Thoracic aorta (tissue), 2 donors: Measurements from ENCODE around the gene PXYLP1. TPM values are rescaled to one million over a fixed set of nuclear protein-coding genes. Genes with fewer than 3 reads are reported as not detected.
"Not testable (repeated sequence)": the region's sequence is repeated elsewhere in the genome, so short reads cannot be mapped to it uniquely, and the experiment has no call there.

Experiments used
- ATAC-seq: fragments of 150-250 bp; one replicate; pipeline ENCODE4 v1.8.0; 2017; ENCODE audit warnings: low read depth; ENCODE audit not compliant: insufficient number of reproducible peaks, low FRiP score
- DNase-seq: peaks from one replicate; pipeline ENCODE4 v3.0.0-alpha.2; 2020; ENCODE audit warnings: low spot score
- H3K27ac ChIP-seq, 2 donors: fragments of 200-600 bp; sonication (generic); 1 replicate in 1 of 2; 2 replicates in 1 of 2; pipeline ENCODE4 v1.5.1; 2016; ENCODE audit warnings: mild to moderate bottlenecking in 2 of 2, moderate library complexity in 2 of 2
- H3K27me3 ChIP-seq: fragments of 200-600 bp; sonication (generic); replicated peaks from 2 replicates; pipeline ENCODE4 v1.6.0; 2016; ENCODE audit warnings: mild to moderate bottlenecking; ENCODE audit not compliant: insufficient read depth
- H3K36me3 ChIP-seq: fragments of 200-600 bp; sonication (generic); one replicate; pipeline ENCODE4 v1.5.1; 2016
- H3K4me1 ChIP-seq, 2 donors: fragments of 200-600 bp; sonication (generic); 1 replicate in 1 of 2; 2 replicates in 1 of 2; pipeline versions ENCODE4 v1.5.1 to v1.6.0; 2016; ENCODE audit warnings: low read depth in 2 of 2, mild to moderate bottlenecking in 1 of 2; ENCODE audit not compliant: control insufficient read depth in 1 of 2
- H3K4me3 ChIP-seq: fragments of 200-600 bp; sonication (generic); 2 replicates; pipeline ENCODE4 v1.5.1; 2016; ENCODE audit warnings: mild to moderate bottlenecking
- H3K9me3 ChIP-seq: fragments of 200-600 bp; sonication (generic); 2 replicates; pipeline ENCODE4 v1.5.1; 2016
- total RNA-seq, 2 donors: library from RNA; depleted of rRNA; stranded (reverse); fragments of >200 nt; gene quantifications; one replicate each; pipeline versions ENCODE4 v1.1.0 to v1.2.3, GENCODE V29; 2016
- TF ChIP-seq, protein P1 (sequence below): fragments of 200-600 bp; sonication (generic); IDR thresholded peaks from one replicate; pipeline ENCODE4 v1.5.1; 2019; ENCODE audit warnings: antibody characterized with exemption

PXYLP1 gene
- total RNA-seq, 2 donors from 2014 or later: 15.2 to 23.2 TPM

DNA sequence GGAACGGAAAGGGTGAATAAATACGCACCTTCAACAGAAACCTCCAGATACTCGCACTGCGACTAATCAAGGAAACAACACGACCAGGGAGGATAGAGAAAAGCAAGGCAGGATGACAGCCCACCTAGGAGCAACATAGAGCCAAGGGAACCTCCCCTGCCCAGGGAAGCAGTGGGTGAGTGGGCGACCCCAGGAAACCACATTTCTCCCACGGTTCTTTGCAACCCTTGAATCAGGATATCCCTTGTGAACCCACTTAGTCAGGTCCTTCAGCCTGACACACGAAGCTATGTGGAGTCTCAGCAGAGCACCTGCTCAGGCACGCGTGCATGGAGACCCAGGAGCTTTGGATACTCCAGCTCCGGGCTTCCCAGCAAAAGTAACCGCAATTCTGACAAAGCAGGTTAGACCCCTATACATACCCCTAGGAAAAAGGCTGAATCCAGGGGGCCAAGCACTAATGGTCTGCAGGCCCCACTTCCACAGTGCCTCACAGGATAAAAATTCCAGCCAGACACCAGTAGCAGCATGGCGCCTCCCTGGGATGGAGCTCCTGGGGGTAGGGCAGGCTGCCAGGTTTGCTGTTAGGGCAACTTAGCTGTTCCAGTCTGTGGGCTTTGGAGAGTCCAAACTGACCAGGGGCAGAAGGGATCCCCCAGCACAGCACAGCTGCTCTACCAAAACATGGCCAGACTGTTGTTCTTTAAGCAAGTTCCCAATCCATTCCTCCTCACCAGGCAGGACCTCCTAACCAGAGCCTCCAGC, 38.4 kb upstream of the PXYLP1 start:
- Histone ChIP-seq H3K36me3 (no peaks in the 10 kb centered on the region), H3K9me3 (no peaks in the 10 kb centered on the region), H3K4me3 (no peak overlapping the region), H3K4me1 (no peaks in the 10 kb centered on the region), H3K27ac (no peak overlapping the region), H3K27me3 (no peaks in the 10 kb centered on the region)
- no peak for ATAC-seq
- DNase-seq: no peak
- TF ChIP-seq, protein P1, sequence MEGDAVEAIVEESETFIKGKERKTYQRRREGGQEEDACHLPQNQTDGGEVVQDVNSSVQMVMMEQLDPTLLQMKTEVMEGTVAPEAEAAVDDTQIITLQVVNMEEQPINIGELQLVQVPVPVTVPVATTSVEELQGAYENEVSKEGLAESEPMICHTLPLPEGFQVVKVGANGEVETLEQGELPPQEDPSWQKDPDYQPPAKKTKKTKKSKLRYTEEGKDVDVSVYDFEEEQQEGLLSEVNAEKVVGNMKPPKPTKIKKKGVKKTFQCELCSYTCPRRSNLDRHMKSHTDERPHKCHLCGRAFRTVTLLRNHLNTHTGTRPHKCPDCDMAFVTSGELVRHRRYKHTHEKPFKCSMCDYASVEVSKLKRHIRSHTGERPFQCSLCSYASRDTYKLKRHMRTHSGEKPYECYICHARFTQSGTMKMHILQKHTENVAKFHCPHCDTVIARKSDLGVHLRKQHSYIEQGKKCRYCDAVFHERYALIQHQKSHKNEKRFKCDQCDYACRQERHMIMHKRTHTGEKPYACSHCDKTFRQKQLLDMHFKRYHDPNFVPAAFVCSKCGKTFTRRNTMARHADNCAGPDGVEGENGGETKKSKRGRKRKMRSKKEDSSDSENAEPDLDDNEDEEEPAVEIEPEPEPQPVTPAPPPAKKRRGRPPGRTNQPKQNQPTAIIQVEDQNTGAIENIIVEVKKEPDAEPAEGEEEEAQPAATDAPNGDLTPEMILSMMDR: no peak

DNA sequence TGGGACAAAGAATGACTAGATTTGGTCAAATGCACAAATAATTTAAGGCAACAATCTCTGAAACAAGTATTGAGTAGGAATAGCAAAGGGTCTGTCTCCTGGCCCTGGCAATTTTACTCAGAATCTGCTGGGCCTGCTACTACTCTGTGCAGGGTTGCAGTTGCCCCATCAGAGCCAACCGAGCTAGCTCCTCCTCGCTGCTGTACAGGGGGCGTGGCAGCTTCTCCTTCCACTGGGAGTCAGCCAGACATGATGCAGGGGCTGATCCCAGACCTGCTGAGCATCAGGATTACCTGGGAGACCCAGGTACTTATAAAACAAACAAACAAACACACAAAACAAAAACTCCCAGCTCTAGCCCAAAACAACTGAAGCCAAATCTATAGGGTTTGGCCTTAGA, 30.5 kb upstream of the PXYLP1 start:
- no peak overlapping the region for H3K27ac ChIP-seq
- TF ChIP-seq, protein P1: no peak
- no peaks in the 10 kb centered on the region for H3K9me3 ChIP-seq
- H3K4me3 ChIP-seq: no peak overlapping the region
- no peaks in the 10 kb centered on the region for H3K4me1 ChIP-seq
- no peak for DNase-seq
- ATAC-seq: no peak
- H3K27me3 ChIP-seq: no peaks in the 10 kb centered on the region
- H3K36me3 ChIP-seq: no peaks in the 10 kb centered on the region

DNA sequence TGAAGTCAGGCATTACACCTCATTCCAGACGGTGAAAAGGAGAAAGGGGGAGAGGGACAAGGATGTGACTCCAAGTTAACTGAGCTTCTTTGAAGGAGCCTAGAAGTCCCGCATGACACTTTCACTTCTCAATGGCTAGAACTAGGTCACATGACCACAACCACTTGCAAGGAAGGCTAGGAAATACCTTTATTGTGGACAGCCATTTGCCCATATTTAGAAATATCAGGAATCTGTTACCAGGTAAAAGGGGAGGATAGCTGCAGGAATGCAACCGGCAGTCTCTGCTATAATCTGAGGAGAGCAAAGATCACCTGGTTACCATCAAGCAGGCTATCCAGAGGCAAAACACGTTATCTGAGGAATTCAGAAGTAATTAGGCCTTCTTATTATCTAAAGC, 28.9 kb upstream of the PXYLP1 start:
- Histone ChIP-seq H3K27me3 (no peaks in the 10 kb centered on the region), H3K36me3 (no peaks in the 10 kb centered on the region), H3K27ac (no peak overlapping the region), H3K4me1 (no peaks in the 10 kb centered on the region), H3K9me3 (no peaks in the 10 kb centered on the region), H3K4me3 (no peak overlapping the region)
- ATAC-seq (no peak), DNase-seq (no peak)
- TF ChIP-seq, protein P1: no peak

DNA sequence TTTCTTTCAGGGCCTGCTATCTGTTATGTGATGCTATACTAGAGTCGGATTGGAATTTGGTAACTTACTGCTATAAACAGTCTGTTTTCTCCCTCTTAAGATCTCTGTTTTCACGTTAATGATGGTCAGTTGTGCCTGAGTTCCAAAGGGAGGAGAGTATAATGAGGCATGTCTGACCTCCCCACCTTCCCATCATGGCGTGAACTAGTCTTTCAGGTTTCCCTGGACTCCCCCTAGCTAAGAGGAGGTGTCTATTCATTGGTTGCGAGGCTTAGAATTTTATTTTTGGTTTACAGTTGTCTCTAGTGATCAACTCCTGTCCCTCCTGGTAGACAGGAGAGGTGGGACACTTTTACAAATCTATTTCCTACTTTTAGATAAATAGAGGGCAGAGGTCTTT, 27.8 kb upstream of the PXYLP1 start:
- Histone ChIP-seq H3K36me3 (no peaks in the 10 kb centered on the region), H3K9me3 (no peaks in the 10 kb centered on the region), H3K4me3 (no peak overlapping the region), H3K4me1 (no peaks in the 10 kb centered on the region), H3K27me3 (no peaks in the 10 kb centered on the region), H3K27ac (no peak overlapping the region)
- TF ChIP-seq, protein P1: no peak
- no peak for ATAC-seq
- no peak for DNase-seq

DNA sequence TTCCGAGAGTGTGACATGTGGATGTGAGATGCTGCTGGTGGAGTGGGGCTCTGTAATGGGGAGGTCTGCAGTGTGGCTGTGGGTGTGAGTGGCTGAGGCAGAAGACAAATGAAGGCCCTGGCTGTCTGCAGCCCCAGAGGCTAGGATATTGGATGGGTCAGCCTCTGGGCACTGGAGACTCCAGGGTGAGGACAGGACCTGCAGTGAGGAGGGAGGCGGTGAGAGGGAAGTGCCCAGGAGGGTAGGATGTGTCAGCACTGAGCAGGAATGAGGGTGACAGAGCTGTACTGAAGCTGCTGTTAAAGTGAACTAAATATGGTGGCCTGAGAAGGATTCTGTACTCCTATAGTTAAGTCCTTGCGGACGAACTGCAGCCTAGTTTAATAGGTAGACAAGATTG, 27.3 kb upstream of the PXYLP1 start:
- no peaks in the 10 kb centered on the region for H3K27me3 ChIP-seq
- H3K4me1 ChIP-seq: no peaks in the 10 kb centered on the region
- H3K9me3 ChIP-seq: no peaks in the 10 kb centered on the region
- H3K36me3 ChIP-seq: no peaks in the 10 kb centered on the region
- H3K27ac ChIP-seq: no peak overlapping the region
- DNase-seq (no peak), ATAC-seq (no peak)
- TF ChIP-seq, protein P1: no peak
- H3K4me3 ChIP-seq: no peak overlapping the region

DNA sequence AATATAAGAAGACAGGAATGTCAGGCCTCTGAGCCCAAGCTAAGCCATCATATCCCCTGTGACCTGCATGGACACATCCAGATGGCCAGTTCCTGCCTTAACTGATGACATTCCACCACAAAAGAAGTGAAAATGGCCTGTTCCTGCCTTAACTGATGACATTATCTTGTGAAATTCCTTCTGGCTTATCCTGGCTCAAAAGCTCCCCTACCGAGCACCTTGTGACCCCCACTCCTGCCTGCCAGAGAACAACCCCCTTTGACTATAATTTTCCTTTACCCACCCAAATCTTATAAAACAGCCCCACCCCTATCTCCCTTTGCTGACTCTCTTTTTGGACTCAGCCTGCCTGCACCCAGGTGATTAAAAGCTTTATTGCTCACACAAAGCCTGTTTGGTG, 20.3 kb upstream of the PXYLP1 start:
- not testable (repeated sequence) for H3K4me3 ChIP-seq, H3K4me1 ChIP-seq, ATAC-seq, H3K36me3 ChIP-seq, H3K9me3 ChIP-seq, H3K27me3 ChIP-seq, H3K27ac ChIP-seq, DNase-seq
